SK-N-SH (cell line): ENCODE measurements around the gene VDR.

Experiments used
- CTCF ChIP-seq: fragments of 200-600 bp; sonication (generic); IDR thresholded peaks from 2 replicates; pipeline ENCODE4 v1.6.1; 2017; ENCODE audit warnings: antibody characterized with exemption, mild to moderate bottlenecking, moderate library complexity
- EZH2phosphoT487 ChIP-seq: fragments of 200-600 bp; sonication (generic); IDR thresholded peaks from 2 replicates; pipeline ENCODE4 v1.6.1; 2017; ENCODE audit warnings: low read depth, mixed run types, mild to moderate bottlenecking, antibody characterized with exemption, moderate library complexity, borderline replicate concordance
- MEF2A ChIP-seq: IDR thresholded peaks from 2 replicates; pipeline ENCODE4 v1.4.0; 2012; ENCODE audit warnings: low read depth, borderline replicate concordance
- RAD21 ChIP-seq: IDR thresholded peaks from 2 replicates; pipeline ENCODE4 v1.6.1; 2012; ENCODE audit warnings: mild to moderate bottlenecking, low read length
- SMC3 ChIP-seq: IDR thresholded peaks from 2 replicates; pipeline ENCODE4 v1.6.1; 2012; ENCODE audit warnings: low read depth, low read length, improper control_type of control experiment
- TCF12 ChIP-seq: IDR thresholded peaks from 2 replicates; pipeline ENCODE4 v1.4.0; 2012
- ZBTB33 ChIP-seq: IDR thresholded peaks from 2 replicates; pipeline ENCODE4 v1.4.0; 2012; ENCODE audit warnings: low read depth, borderline replicate concordance

- TF ChIP-seq ZBTB33 (no peak), CTCF (no peak), MEF2A (no peak), RAD21 (no peak), SMC3 (no peak), EZH2phosphoT487 (no peak), TCF12 (no peak)
Observed at GRCh38 chr12:47841501-47841900, 63.3 kb downstream of the VDR start.
